Ishikawa (cell line): Measurements from ENCODE around the gene PIP5K1C.

Experiments used
- CEBPB ChIP-seq: IDR thresholded peaks from 2 replicates; pipeline ENCODE4 v1.6.1; 2012
- EGR1 ChIP-seq: IDR thresholded peaks from 2 replicates; pipeline ENCODE4 v1.6.1; 2012
- RAD21 ChIP-seq: IDR thresholded peaks from 2 replicates; pipeline ENCODE4 v1.6.1; 2012; ENCODE audit warnings: low read depth
- TEAD4 ChIP-seq: IDR thresholded peaks from 2 replicates; pipeline ENCODE4 v1.6.1; 2012
- YY1 ChIP-seq: IDR thresholded peaks from 2 replicates; pipeline ENCODE4 v1.6.1; 2012; ENCODE audit warnings: low read depth

DNA sequence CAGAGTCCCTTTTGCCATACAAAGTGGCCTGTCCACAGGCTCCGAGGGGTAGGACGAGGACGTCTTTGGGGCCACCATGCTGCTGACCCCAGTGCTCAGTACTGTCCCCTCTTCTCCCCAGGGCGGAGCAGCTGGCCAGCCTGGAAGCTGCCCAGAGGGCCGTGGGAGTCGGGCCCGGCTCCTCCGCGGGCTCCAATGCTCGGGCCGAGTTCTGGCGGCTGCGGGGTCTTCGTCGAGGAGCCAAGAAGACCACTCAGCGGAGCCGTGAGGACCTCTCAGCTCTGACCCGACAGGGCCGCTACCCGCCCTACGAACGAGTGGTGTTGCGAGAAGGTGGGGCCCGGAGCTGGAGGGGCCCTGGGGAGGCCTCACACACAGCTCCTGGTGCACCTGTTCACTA, 40.2 kb upstream of the PIP5K1C start:
- no peak for TF ChIP-seq RAD21
- no peak for TF ChIP-seq CEBPB
- TF ChIP-seq YY1, result no peak
- TF ChIP-seq EGR1, result no peak
- TF ChIP-seq TEAD4, result no peak
